KG1 (cell line): Measurements from ENCODE around the gene DYNC1LI1.

Experiments
- DNase-seq: peaks from one replicate; lab custom pipeline; 2025; lab: John Stamatoyannopoulos, UW

DYNC1LI1 gene

DNA sequence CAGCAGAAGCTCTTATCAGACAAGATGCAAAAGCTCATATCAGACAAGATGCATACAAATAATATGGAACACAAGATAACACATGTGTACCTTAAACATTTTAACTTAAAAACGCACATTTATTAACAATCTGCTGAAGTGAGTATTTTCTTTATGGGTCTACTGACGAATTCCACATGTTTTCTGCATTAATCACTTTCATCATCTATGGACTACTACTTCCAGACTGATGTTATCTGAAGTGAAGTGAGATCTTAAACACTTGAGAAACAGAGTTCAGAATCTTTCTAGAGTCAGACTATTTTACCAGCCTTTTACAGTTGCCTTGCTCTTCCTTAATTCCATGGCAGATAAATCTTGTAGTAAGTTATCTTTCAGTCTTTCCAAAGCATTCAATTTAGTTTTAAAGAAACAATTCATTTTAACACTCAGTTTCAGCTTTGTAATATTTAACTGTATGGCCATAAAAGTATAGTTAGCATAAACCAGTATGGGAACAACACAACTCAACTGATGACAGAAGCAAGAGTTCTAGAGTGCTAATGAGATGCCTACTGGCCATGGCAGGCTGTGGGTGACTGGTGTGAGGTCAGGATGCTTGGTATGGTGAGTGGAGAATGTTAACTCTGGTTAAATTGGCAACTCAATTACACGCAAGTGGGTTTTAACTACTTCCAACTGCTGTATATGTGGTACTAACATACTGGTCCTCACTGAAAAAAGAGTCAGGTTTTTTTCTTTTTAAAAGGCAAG lies 77.8 kb downstream of the DYNC1LI1 start:
- DNase-seq = no peak

- DNase-seq = no peak
Measured at GRCh38 chr3:32488474-32489008, 82.1 kb downstream of the DYNC1LI1 start.

DNA sequence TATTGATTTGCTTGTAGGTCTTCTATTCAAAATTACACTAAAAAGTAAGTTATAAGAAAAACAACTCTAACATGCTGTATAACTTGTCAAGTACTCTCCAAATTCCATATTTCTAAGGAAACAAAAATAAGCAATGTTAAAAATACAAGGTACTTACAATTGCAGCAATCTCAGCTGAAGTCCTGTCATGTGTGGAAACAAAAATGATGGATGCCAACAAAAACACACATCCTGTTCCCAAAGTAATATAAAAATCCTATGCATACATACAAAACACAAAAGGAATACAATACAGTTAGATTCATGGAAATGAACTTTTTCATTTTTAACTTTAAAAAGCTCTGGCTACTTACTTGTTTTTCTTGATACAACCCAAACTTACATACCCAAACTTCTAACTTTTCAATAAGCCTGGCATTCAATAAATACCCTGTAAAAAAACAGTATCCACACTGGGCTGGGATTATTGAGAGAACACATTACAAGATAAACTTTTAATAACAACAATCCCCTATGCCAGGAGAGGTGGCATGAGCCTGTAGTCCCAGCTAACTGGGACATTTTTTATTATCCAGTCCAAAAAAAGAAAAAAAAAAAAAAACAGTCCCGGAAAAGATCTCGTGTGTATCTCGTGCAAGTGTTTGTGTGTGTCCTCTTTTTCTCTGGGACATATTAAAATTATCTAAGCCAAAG lies 82.7 kb downstream of the DYNC1LI1 start:
- no peak for DNase-seq

DNA sequence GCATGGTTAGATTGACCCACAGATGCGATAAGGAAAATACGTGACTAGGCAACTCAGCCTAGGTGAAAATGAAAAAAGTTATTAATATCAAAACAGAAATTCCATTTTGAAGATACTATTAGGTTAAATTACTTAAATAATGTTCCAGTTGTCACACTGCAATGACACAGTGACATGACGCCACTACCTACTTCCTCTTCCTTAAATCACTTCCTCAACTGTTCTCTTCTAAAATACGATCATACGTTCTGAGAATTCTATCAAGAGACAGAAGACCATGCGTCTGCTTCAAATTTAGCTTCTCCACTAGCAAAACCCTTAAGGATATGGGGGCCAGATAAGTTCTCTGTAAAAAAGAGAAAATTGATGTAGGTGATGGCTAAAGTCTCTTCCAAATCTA lies 86.2 kb downstream of the DYNC1LI1 start:
- DNase-seq = no peak

- DNase-seq = no peak
Measured at GRCh38 chr3:32483772-32484171, 86.9 kb downstream of the DYNC1LI1 start.

DNA sequence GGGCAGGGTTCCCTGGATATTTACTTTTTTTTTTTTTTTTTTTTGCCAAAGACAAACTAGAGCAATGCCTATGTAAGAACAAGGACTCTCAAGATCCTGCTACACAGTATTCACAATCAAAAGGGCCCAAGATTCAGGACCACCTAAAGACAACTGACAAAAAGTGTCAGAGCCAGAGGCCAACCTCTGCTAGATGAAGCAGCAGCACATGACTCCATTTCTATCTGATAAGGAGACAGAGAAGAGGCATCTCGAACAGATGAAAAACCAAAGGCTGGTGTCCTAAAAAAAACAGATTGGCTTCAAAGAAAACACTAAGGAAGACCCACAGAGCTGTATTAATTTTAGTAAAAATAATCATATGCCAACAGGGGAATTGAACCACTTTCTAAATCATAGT lies 88.0 kb downstream of the DYNC1LI1 start:
- no peak for DNase-seq

DNA sequence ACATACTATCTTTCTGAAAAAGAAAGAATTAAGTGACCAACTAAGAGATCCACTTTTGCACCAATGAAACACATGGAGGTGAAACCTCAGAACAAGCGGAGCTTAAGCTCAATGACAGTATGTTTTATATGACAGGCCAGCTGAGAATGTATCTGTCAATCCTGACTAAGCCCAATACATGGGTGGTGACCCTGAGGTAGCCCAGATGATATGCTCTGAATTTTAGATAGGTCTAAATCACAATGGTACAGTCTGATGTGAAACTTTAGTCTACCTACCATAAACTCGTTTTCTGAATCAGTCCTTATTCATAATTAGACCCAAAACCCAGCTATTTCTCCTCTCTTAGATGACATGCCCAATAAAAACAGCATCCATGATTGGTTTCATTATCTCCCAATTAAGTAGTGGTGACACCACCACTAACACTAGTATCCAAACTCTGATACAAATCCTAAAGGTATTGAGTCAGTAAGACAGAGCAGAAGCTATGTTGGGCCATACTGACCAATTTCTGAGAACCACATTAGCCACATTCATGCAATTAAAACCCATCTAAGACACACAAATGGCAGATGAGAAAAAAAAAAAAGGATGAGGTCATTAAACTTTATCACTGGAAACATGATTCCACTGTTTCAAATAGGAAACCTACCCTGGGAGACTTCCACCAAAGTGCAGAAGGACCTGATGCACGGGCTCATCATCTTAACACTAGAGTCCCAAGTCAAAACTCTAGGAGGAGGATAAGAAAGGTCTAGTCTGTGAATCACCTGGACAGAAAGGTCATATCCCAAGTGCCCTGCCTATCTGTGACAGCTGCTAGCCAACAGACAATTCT lies 88.6 kb downstream of the DYNC1LI1 start:
- no peak for DNase-seq

DNA sequence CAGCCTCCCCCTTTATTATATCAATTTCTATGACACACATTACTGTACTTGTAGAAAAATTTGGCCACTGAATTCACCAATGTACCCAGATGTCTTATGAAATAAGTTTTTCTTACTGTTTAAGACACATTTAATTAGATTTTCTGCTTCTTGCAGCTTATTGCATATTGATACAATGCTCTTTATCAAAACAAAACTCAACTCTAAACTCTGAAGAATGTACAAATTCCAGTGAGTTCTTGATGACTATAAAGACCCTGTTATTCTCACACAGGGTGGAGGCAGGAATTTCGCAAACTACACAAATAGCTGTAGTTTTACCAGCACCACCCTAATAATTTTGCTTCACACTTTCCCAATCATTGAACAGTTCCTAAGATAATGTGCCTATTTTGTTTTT lies 90.1 kb downstream of the DYNC1LI1 start:
- DNase-seq = no peak
